WTC11 (cell line): Measurements from ENCODE around the gene FNIP1. TPM values are rescaled to one million over a fixed set of nuclear protein-coding genes. Genes with fewer than 3 reads are reported as not detected.

Source experiments
- ATAC-seq: fragments of 200-7000 bp; cut with Tn5 transposase; 2 replicates; pipeline ENCODE4 v1.10.0; 2021; ENCODE audit warnings: mild to moderate bottlenecking, moderate library complexity
- CTCF ChIA-PET: fragments of 300-600 bp; sonication (Branson Sonifier 250); formaldehyde crosslinking; loops from one replicate; lab custom pipeline; 2021; ENCODE audit warnings: antibody characterized with exemption; lab: Charles Lee
- POLR2A ChIA-PET: fragments of 350-600 bp; sonication (Branson Sonifier 250); formaldehyde crosslinking; loops from one replicate; lab custom pipeline; 2021; ENCODE audit warnings: antibody characterized with exemption; lab: Charles Lee
- DNase-seq: peaks from one replicate; pipeline ENCODE4 v3.0.0; 2021; ENCODE audit warnings: low spot score
- H3K27ac Mint-ChIP-seq: 2 replicates; pipeline ENCODE4 v1.8.0; 2021; ENCODE audit warnings: mixed read lengths
- H3K27me3 Mint-ChIP-seq: 2 replicates; pipeline ENCODE4 v1.8.0; 2021; ENCODE audit warnings: low read depth, mild to moderate bottlenecking, moderate library complexity, mixed read lengths
- H3K36me3 Mint-ChIP-seq: 2 replicates; pipeline ENCODE4 v1.8.0; 2021; ENCODE audit warnings: mixed read lengths
- H3K4me1 Mint-ChIP-seq: 2 replicates; pipeline ENCODE4 v1.8.0; 2022; ENCODE audit warnings: mixed read lengths
- H3K4me3 Mint-ChIP-seq: 2 replicates; pipeline ENCODE4 v1.8.0; 2021; ENCODE audit warnings: mild to moderate bottlenecking, moderate library complexity, mixed read lengths
- H3K9me3 Mint-ChIP-seq: 2 replicates; pipeline ENCODE4 v1.8.0; 2021; ENCODE audit warnings: mixed read lengths
- ATF2 ChIP-seq: sonication (generic); formaldehyde crosslinking; IDR thresholded peaks from 2 replicates; pipeline ENCODE4 v1.8.1; 2022; ENCODE audit warnings: low read depth, missing genetic modification reagents, borderline replicate concordance
- ATF3 ChIP-seq: sonication (generic); formaldehyde crosslinking; conservative IDR thresholded peaks from 2 replicates; pipeline ENCODE4 v1.8.1; 2022; ENCODE audit warnings: mild to moderate bottlenecking, missing genetic modification reagents
- CDX4 ChIP-seq: fragments of 250-450 bp; sonication (Bioruptor Pico); IDR thresholded peaks from 2 replicates; pipeline ENCODE4 v1.9.0; 2021; ENCODE audit warnings: moderate library complexity, mild to moderate bottlenecking, inconsistent platforms, borderline replicate concordance
- CREB1 ChIP-seq: sonication (generic); formaldehyde crosslinking; IDR thresholded peaks from 2 replicates; pipeline ENCODE4 v1.8.0; 2023; ENCODE audit warnings: mild to moderate bottlenecking, missing genetic modification reagents
- CTCF ChIP-seq: fragments of 200-600 bp; IDR thresholded peaks from 2 replicates; pipeline ENCODE4 v1.8.0; 2022; ENCODE audit warnings: antibody characterized with exemption
- ELF4 ChIP-seq: sonication (generic); formaldehyde crosslinking; IDR thresholded peaks from 2 replicates; pipeline ENCODE4 v1.8.1; 2022; ENCODE audit warnings: low read depth, mild to moderate bottlenecking, moderate library complexity, missing genetic modification reagents
- ESRRA ChIP-seq: sonication (generic); formaldehyde crosslinking; IDR thresholded peaks from 2 replicates; pipeline ENCODE4 v1.8.1; 2022; ENCODE audit warnings: mild to moderate bottlenecking, missing genetic modification reagents, borderline replicate concordance
- FOXK1 ChIP-seq: sonication (generic); formaldehyde crosslinking; IDR thresholded peaks from 2 replicates; pipeline ENCODE4 v1.8.0; 2022; ENCODE audit warnings: mild to moderate bottlenecking, moderate library complexity, missing genetic modification reagents
- FOXP4 ChIP-seq: sonication (generic); formaldehyde crosslinking; IDR thresholded peaks from 2 replicates; pipeline ENCODE4 v1.8.0; 2022; ENCODE audit warnings: mild to moderate bottlenecking, missing genetic modification reagents
- GABPB1 ChIP-seq: sonication (generic); formaldehyde crosslinking; IDR thresholded peaks from 2 replicates; pipeline ENCODE4 v1.8.1; 2023; ENCODE audit warnings: mild to moderate bottlenecking, missing genetic modification reagents
- GRHL2 ChIP-seq: fragments of 250-450 bp; sonication (Bioruptor Pico); IDR thresholded peaks from 2 replicates; pipeline ENCODE4 v1.8.0; 2022; ENCODE audit warnings: mild to moderate bottlenecking, moderate library complexity; ENCODE audit not compliant: insufficient replicate concordance, severe bottlenecking
- HMGA2 ChIP-seq: fragments of 250-450 bp; sonication (Bioruptor Pico); IDR thresholded peaks from 2 replicates; pipeline ENCODE4 v1.4.0; 2021; ENCODE audit warnings: mild to moderate bottlenecking, moderate library complexity
- JAZF1 ChIP-seq: fragments of 250-450 bp; sonication (Bioruptor Pico); IDR thresholded peaks from 2 replicates; pipeline ENCODE4 v1.9.0; 2021; ENCODE audit warnings: moderate library complexity, mild to moderate bottlenecking, inconsistent platforms
- MXD4 ChIP-seq: fragments of 250-450 bp; sonication (Bioruptor Pico); IDR thresholded peaks from 2 replicates; pipeline ENCODE4 v1.8.0; 2021; ENCODE audit warnings: mild to moderate bottlenecking, moderate library complexity, borderline replicate concordance
- MYBL2 ChIP-seq: sonication (generic); formaldehyde crosslinking; IDR thresholded peaks from 2 replicates; pipeline ENCODE4 v1.8.1; 2023; ENCODE audit warnings: mild to moderate bottlenecking, moderate library complexity, missing genetic modification reagents
- NFATC4 ChIP-seq: fragments of 250-450 bp; sonication (Bioruptor Pico); IDR thresholded peaks from 2 replicates; pipeline ENCODE4 v1.9.0; 2021; ENCODE audit warnings: mild to moderate bottlenecking
- NFE2L1 ChIP-seq: sonication (generic); formaldehyde crosslinking; IDR thresholded peaks from 2 replicates; pipeline ENCODE4 v1.8.1; 2023; ENCODE audit warnings: missing genetic modification reagents
- NR2C2 ChIP-seq: sonication (generic); formaldehyde crosslinking; IDR thresholded peaks from 2 replicates; pipeline ENCODE4 v1.8.0; 2022; ENCODE audit warnings: mild to moderate bottlenecking, missing genetic modification reagents
- OVOL2 ChIP-seq: fragments of 250-450 bp; sonication (Bioruptor Pico); IDR thresholded peaks from 2 replicates; pipeline ENCODE4 v1.9.0; 2021; ENCODE audit warnings: mild to moderate bottlenecking, borderline replicate concordance
- TP53 ChIP-seq: sonication (generic); formaldehyde crosslinking; IDR thresholded peaks from 2 replicates; pipeline ENCODE4 v1.8.1; 2023; ENCODE audit warnings: mild to moderate bottlenecking, missing genetic modification reagents
- ZNF138 ChIP-seq: sonication (generic); formaldehyde crosslinking; conservative IDR thresholded peaks from 2 replicates; pipeline ENCODE4 v1.8.1; 2022; ENCODE audit warnings: mild to moderate bottlenecking, moderate library complexity, missing genetic modification reagents
- ZNF232 ChIP-seq: sonication (generic); formaldehyde crosslinking; IDR thresholded peaks from 2 replicates; pipeline ENCODE4 v1.8.0; 2022; ENCODE audit warnings: mild to moderate bottlenecking, missing genetic modification reagents
- ZNF532 ChIP-seq: fragments of 250-450 bp; sonication (Bioruptor Pico); IDR thresholded peaks from 2 replicates; pipeline ENCODE4 v1.9.0; 2021; ENCODE audit warnings: mild to moderate bottlenecking, borderline replicate concordance
- ZNF671 ChIP-seq: fragments of 250-450 bp; sonication (Bioruptor Pico); IDR thresholded peaks from 2 replicates; pipeline ENCODE4 v1.8.0; 2021; ENCODE audit warnings: mild to moderate bottlenecking
- total RNA-seq: library from RNA; stranded (reverse); gene quantifications from 3 replicates; pipeline ENCODE4 v1.2.3, GENCODE V29; 2021

FNIP1 gene
- total RNA-seq, 1 experiment from 2014 or later, result 17.2 TPM

GRCh38 chr5:131745703-131746102 is 51.1 kb downstream of the FNIP1 start:
- ATAC-seq, result no peak
- CTCF ChIA-PET, result no interaction called here

GRCh38 chr5:131745155-131745554 is 51.7 kb downstream of the FNIP1 start:
- DNase-seq (no peak), ATAC-seq (no peak)
- Mint-ChIP-seq H3K4me3 (no peak overlapping the region), H3K4me1 (peaks cover 5% of the 10 kb centered on the region), H3K27me3 (no peaks in the 10 kb centered on the region), H3K9me3 (no peaks in the 10 kb centered on the region), H3K36me3 (peaks cover 8% of the 10 kb centered on the region; the same call in 1 of the 2 replicates), H3K27ac (no peak overlapping the region)
- ChIA-PET CTCF (no interaction called here), POLR2A (no interaction called here)
- TF ChIP-seq CTCF (no peak), ATF3 (CRISPR knock-in tag) (no peak), GABPB1 (CRISPR knock-in tag) (no peak), GRHL2 (CRISPR knock-in tag) (no peak), ELF4 (CRISPR knock-in tag) (no peak), NFE2L1 (CRISPR knock-in tag) (no peak), JAZF1 (no peak), TP53 (no peak), FOXP4 (no peak), ATF2 (no peak), OVOL2 (CRISPR knock-in tag) (no peak), ESRRA (CRISPR knock-in tag) (no peak), MYBL2 (no peak), CDX4 (CRISPR knock-in tag) (no peak), NR2C2 (CRISPR knock-in tag) (no peak), ZNF671 (no peak), CREB1 (no peak), ZNF138 (CRISPR knock-in tag) (no peak)

More at GRCh38 chr5:131745703-131746102, 51.1 kb downstream of the FNIP1 start:
- Mint-ChIP-seq H3K36me3 (peaks cover 8% of the 10 kb centered on the region; the same call in 1 of the 2 replicates), H3K4me1 (peaks cover 6% of the 10 kb centered on the region), H3K4me3 (no peak overlapping the region)
- DNase-seq, result no peak
- TF ChIP-seq MXD4 (CRISPR knock-in tag) (no peak), ELF4 (CRISPR knock-in tag) (no peak), ZNF232 (CRISPR knock-in tag) (no peak), HMGA2 (CRISPR knock-in tag) (no peak), ZNF532 (CRISPR knock-in tag) (no peak), FOXK1 (CRISPR knock-in tag) (no peak), NFATC4 (CRISPR knock-in tag) (no peak)
- TF ChIP-seq, all 79 proteins: peak for 0
- no peaks in the 10 kb centered on the region for H3K27me3 Mint-ChIP-seq
- H3K9me3 Mint-ChIP-seq, result no peaks in the 10 kb centered on the region
- no peak overlapping the region for H3K27ac Mint-ChIP-seq
- POLR2A ChIA-PET, result no interaction called here
